ENCODE data around the gene ASPSCR1.

DNA sequence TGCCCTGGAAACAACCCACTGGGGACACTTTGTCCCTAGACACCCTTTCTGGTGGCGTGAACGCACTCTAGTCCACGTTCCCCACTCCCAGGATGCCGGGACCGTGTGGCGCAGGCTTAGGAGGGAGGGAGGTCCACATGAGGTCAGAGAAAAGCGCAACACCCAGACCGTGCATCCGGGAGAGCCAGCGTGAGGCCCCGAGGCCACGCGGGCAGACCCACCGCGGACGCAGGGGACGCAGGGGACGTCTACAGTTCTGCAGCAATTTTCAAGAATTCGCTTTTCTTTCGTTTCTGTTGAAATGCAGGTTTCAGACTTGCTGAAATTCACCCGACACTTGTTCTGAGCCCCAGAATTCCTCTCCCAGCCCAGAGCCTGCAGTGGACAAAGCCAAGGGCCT, 69.5 kb downstream of the ASPSCR1 start:
- no peak for TF ChIP-seq RARB (CRISPR knock-in tag; IDR thresholded peaks at IDR 0.05)
- TF ChIP-seq CSDC2 (CRISPR knock-in tag; IDR thresholded peaks at IDR 0.05): no peak
- TF ChIP-seq ISL1 (CRISPR knock-in tag; IDR thresholded peaks at IDR 0.05): no peak
- TF ChIP-seq PATZ1 (CRISPR knock-in tag; IDR thresholded peaks at IDR 0.05; ENCODE audit: borderline replicate concordance): no peak
- no peak for TF ChIP-seq TOX (CRISPR knock-in tag; IDR thresholded peaks at IDR 0.05; ENCODE audit: borderline replicate concordance)
- no peak for TF ChIP-seq ZNF8 (CRISPR knock-in tag; IDR thresholded peaks at IDR 0.05)
- no peak for TF ChIP-seq ZFP30 (CRISPR knock-in tag; IDR thresholded peaks at IDR 0.05)
- TF ChIP-seq ZC3H10 (CRISPR knock-in tag; IDR thresholded peaks at IDR 0.05): no peak
- TF ChIP-seq BACH2 (CRISPR knock-in tag; IDR thresholded peaks at IDR 0.05; ENCODE audit: borderline replicate concordance): no peak
- no peak for TF ChIP-seq CREB5 (CRISPR knock-in tag; IDR thresholded peaks at IDR 0.05; ENCODE audit: low read depth)
